GM19043 (cell line): Measurements from ENCODE around the gene SSR1.

Experiments
- ATAC-seq: cut with Tn5 transposase; IDR thresholded peaks from one replicate; pipeline ENCODE4 v1.9.1; 2021; ENCODE audit warnings: low read depth; ENCODE audit not compliant: unreplicated experiment

SSR1 gene

GRCh38 chr6:7260291-7261031 lies 52.5 kb downstream of the SSR1 start:
- ATAC-seq: no peak

GRCh38 chr6:7258231-7258763 lies 54.7 kb downstream of the SSR1 start:
- no peak for ATAC-seq

- no peak for ATAC-seq
These were observed 55.3 kb downstream of the SSR1 start for GRCh38 chr6:7257521-7258230.

- no peak for ATAC-seq
These were observed 56.2 kb downstream of the SSR1 start for GRCh38 chr6:7256785-7257184.

- no peak for ATAC-seq
These were observed 57.1 kb downstream of the SSR1 start for GRCh38 chr6:7255918-7256317.

- ATAC-seq: no peak
These were observed 57.8 kb downstream of the SSR1 start for GRCh38 chr6:7254980-7255835.

GRCh38 chr6:7252390-7252789 lies 60.6 kb downstream of the SSR1 start:
- ATAC-seq: no peak

- ATAC-seq: no peak
These were observed 61.2 kb downstream of the SSR1 start for GRCh38 chr6:7251646-7252260.

GRCh38 chr6:7250812-7251211 lies 62.2 kb downstream of the SSR1 start:
- no peak for ATAC-seq

GRCh38 chr6:7249946-7250643 lies 62.9 kb downstream of the SSR1 start:
- no peak for ATAC-seq

- ATAC-seq: no peak
These were observed 63.6 kb downstream of the SSR1 start for GRCh38 chr6:7249391-7249790.

GRCh38 chr6:7247828-7248227 lies 65.2 kb downstream of the SSR1 start:
- ATAC-seq: no peak

- ATAC-seq: no peak
These were observed 65.9 kb downstream of the SSR1 start for GRCh38 chr6:7247179-7247456.

GRCh38 chr6:7246401-7247178 lies 66.4 kb downstream of the SSR1 start:
- ATAC-seq: no peak

GRCh38 chr6:7245668-7246393 lies 67.2 kb downstream of the SSR1 start:
- no peak for ATAC-seq

- ATAC-seq: peak; percentile 41
These were observed 69.6 kb downstream of the SSR1 start for GRCh38 chr6:7243179-7243981.

GRCh38 chr6:7242835-7243178 lies 70.2 kb downstream of the SSR1 start:
- ATAC-seq: no peak
